Neuronal stem cell (in vitro differentiated cells): ENCODE results near the gene FOXS1.
A peak's percentile ranks its signal among the peaks of the same experiment; 100 is the strongest.

Experiments used
- DNase-seq: peaks from one replicate; pipeline ENCODE4 v3.0.0-alpha.2; 2013; ENCODE audit warnings: low spot score
- H2AFZ ChIP-seq: one replicate; pipeline ENCODE4 v1.6.1; 2013; ENCODE audit warnings: mild to moderate bottlenecking, low read length, inconsistent platforms
- H2AK5ac ChIP-seq: 2 replicates; pipeline ENCODE4 v1.6.1; 2013; ENCODE audit warnings: low read depth, mild to moderate bottlenecking, inconsistent platforms, low read length, moderate library complexity, mixed read lengths
- H2BK120ac ChIP-seq: 2 replicates; pipeline ENCODE4 v1.6.1; 2013; ENCODE audit warnings: low read depth, mild to moderate bottlenecking, inconsistent platforms, low read length, moderate library complexity, mixed read lengths
- H2BK12ac ChIP-seq: one replicate; pipeline ENCODE4 v1.6.1; 2013; ENCODE audit warnings: low read length, inconsistent platforms
- H2BK15ac ChIP-seq: 2 replicates; pipeline ENCODE4 v1.6.1; 2013; ENCODE audit warnings: mild to moderate bottlenecking, low read length, inconsistent platforms, mixed read lengths
- H2BK5ac ChIP-seq: one replicate; pipeline ENCODE4 v1.6.1; 2013; ENCODE audit warnings: inconsistent platforms, mild to moderate bottlenecking, low read length, moderate library complexity
- H3K14ac ChIP-seq: one replicate; pipeline ENCODE4 v1.6.1; 2013; ENCODE audit warnings: low read length, inconsistent platforms
- H3K18ac ChIP-seq: 2 replicates; pipeline ENCODE4 v1.6.1; 2013; ENCODE audit warnings: low read length, inconsistent platforms
- H3K23ac ChIP-seq: 2 replicates; pipeline ENCODE4 v1.6.1; 2013; ENCODE audit warnings: low read depth, mild to moderate bottlenecking, mixed read lengths, low read length, inconsistent platforms; ENCODE audit not compliant: poor library complexity
- H3K27ac ChIP-seq: replicated peaks from 3 replicates; pipeline ENCODE4 v1.5.1; 2013; ENCODE audit warnings: low read length, inconsistent platforms
- H3K27me3 ChIP-seq, 3 experiments: 2 replicates each; pipeline ENCODE4 v1.6.1; 2013; ENCODE audit warnings: low read length in 3 of 3, mild to moderate bottlenecking in 2 of 3, inconsistent platforms in 1 of 3, low read depth in 1 of 3, mixed read lengths in 1 of 3, moderate library complexity in 1 of 3; ENCODE audit not compliant: control insufficient read depth in 3 of 3, insufficient read depth in 3 of 3
- H3K36me3 ChIP-seq, 2 donors: replicated peaks in 1 of 2; 2 replicates each; pipeline ENCODE4 v1.6.1; 2013; ENCODE audit warnings: low read length in 2 of 2; ENCODE audit not compliant: control insufficient read depth in 2 of 2, insufficient read depth in 2 of 2
- H3K4ac ChIP-seq: 2 replicates; pipeline ENCODE4 v1.6.1; 2013; ENCODE audit warnings: inconsistent platforms, mild to moderate bottlenecking, low read length, moderate library complexity
- H3K4me1 ChIP-seq, 2 donors: 1 replicate in 1 of 2; 2 replicates in 1 of 2; pipeline ENCODE4 v1.6.1; 2013; ENCODE audit warnings: low read length in 2 of 2, low read depth in 1 of 2; ENCODE audit not compliant: control insufficient read depth in 2 of 2, insufficient read depth in 1 of 2
- H3K4me2 ChIP-seq: one replicate; pipeline ENCODE4 v1.6.1; 2013; ENCODE audit warnings: mild to moderate bottlenecking, low read length, inconsistent platforms; ENCODE audit not compliant: insufficient read depth, poor library complexity, severe bottlenecking
- H3K4me3 ChIP-seq, 2 donors: 2 replicates each; pipeline ENCODE4 v1.5.1; 2013; ENCODE audit warnings: low read length in 2 of 2, mild to moderate bottlenecking in 2 of 2, inconsistent platforms in 1 of 2, moderate library complexity in 1 of 2
- H3K79me1 ChIP-seq: one replicate; pipeline ENCODE4 v1.6.1; 2013; ENCODE audit warnings: low read depth, mild to moderate bottlenecking, inconsistent platforms, low read length, moderate library complexity
- H3K9ac ChIP-seq: one replicate; pipeline ENCODE4 v1.6.1; 2013; ENCODE audit warnings: mild to moderate bottlenecking, low read depth, low read length, inconsistent platforms; ENCODE audit not compliant: poor library complexity
- H3K9me3 ChIP-seq, 2 donors: replicated peaks in 1 of 2; 2 replicates each; pipeline versions ENCODE3 to v1.6.1; 2013; ENCODE audit warnings: low read length in 2 of 2, mild to moderate bottlenecking in 2 of 2, inconsistent platforms in 1 of 2, low read depth in 1 of 2, mixed read lengths in 1 of 2, moderate library complexity in 1 of 2; ENCODE audit not compliant: control insufficient read depth in 2 of 2, insufficient read depth in 1 of 2
- H4K8ac ChIP-seq: one replicate; pipeline ENCODE4 v1.6.1; 2013; ENCODE audit warnings: low read depth, mild to moderate bottlenecking, inconsistent platforms, low read length, moderate library complexity
- H4K91ac ChIP-seq: one replicate; pipeline ENCODE4 v1.6.1; 2013; ENCODE audit warnings: low read length, low read depth, mild to moderate bottlenecking, inconsistent platforms; ENCODE audit not compliant: poor library complexity
- WGBS, 2 donors: extraction: QIAGEN DNeasy Blood & Tissue Kit; methylation state at CpG; one replicate each; pipeline ENCODE4 v1.1.7; 2013; ENCODE audit warnings: missing lambda C conversion rate in 2 of 2, mixed read lengths in 1 of 2; ENCODE audit not compliant: insufficient read length in 2 of 2, insufficient replicate concordance in 1 of 2; ENCODE audit errors: extremely low coverage in 2 of 2; 5-methylcytosine and 5-hydroxymethylcytosine counted together

Gene FOXS1

DNA sequence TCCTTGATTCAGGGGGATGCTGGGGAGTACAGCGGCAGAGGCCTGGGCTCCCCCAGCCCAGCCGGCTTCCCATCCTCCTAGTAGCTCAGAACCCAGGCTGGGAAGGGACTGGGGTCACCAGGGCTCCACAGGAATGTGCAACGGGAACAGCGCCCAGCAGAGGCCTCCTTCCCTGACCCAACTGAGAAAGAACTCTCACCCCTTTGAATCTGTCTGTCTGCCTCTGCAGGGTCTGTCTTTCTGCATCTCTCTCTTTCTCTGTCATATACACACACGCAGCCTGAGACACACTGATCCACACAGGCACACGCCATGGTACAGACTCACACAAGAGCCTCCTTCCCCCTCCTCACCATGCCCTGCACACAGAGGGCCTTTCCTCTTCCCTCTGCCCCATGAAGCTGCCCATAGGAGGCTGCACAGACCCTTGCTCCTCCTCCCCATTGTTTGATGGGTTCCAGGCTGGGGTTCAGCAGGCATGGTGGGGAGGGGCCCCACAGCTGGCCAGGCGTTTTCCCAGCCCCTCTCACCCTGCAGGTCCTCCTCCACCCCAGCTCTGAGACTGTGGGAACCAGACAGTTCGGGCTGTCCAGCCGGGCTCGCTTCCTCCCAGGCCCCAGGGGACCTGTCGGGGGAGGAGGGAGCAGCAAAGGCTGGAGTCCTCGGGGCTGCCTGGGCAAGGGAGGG is 2.8 kb downstream of the FOXS1 start:
- H3K4ac ChIP-seq = peak overlapping the region; percentile 61
- no peak overlapping the region for H3K4me2 ChIP-seq
- no peaks in the 10 kb centered on the region for H3K36me3 ChIP-seq
- peak overlapping the region; percentile 46 for H2BK5ac ChIP-seq
- peak overlapping the region; percentile 24 for H4K8ac ChIP-seq
- H2BK12ac ChIP-seq = peak overlapping the region; percentile 3
- peak overlapping the region; percentile 70 for H2BK15ac ChIP-seq
- DNase-seq = no peak
- WGBS, 2 donors = no CpG with 5 or more reads among the region's 12 CpGs
- peak overlapping the region; percentile 72 for H2AK5ac ChIP-seq
- peak overlapping the region; percentile 92 for H3K18ac ChIP-seq
- peaks cover 44% of the 10 kb centered on the region in 2 donors for H3K4me1 ChIP-seq
- no peaks in the 10 kb centered on the region for H3K27me3 ChIP-seq
- H2BK120ac ChIP-seq = peak overlapping the region; percentile 57
- peak overlapping the region; percentile 28 for H3K14ac ChIP-seq
- no peak overlapping the region for H3K27ac ChIP-seq
- peak overlapping the region; percentile 26 for H3K23ac ChIP-seq
- H3K9me3 ChIP-seq = no peaks in the 10 kb centered on the region
- peak overlapping the region; percentile 87 for H2AFZ ChIP-seq
- H3K9ac ChIP-seq = peak overlapping the region; percentile 33
- no peaks in the 10 kb centered on the region for H3K79me1 ChIP-seq
- H4K91ac ChIP-seq = peak overlapping the region; percentile 73
- H3K4me3 ChIP-seq = peak overlapping the region in 1 of 2 donors; percentile 13

DNA sequence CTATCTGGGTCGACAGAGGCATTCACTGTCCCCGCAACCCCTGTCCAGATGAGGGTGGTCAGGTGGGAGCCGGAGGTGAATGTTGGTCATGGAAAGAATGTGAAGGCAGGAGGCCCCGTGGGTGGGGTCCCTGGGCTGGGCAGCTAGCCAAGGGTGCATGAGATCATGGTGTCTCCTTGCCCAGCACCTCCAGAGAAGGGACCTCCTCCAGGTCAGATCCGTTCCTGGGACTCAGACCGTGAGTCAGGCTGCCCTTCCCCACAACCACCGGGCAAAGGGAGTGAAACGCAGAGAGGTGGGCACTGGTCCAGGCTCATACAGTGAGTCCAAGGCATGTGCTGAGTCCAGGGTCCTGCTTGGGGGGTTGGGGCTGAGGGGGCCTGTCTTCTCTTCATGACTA is 3.5 kb downstream of the FOXS1 start:
- Histone ChIP-seq H3K9me3 (no peaks in the 10 kb centered on the region), H3K36me3 (no peaks in the 10 kb centered on the region), H2BK15ac (peak overlapping the region; percentile 70), H3K4ac (no peak overlapping the region), H2AFZ (peak overlapping the region; percentile 87), H3K27ac (no peak overlapping the region), H2AK5ac (peak overlapping the region; percentile 72), H3K18ac (peak overlapping the region; percentile 92), H2BK5ac (peak overlapping the region; percentile 46), H3K79me1 (no peaks in the 10 kb centered on the region), H3K23ac (peak overlapping the region; percentile 57), H4K91ac (peak overlapping the region; percentile 73), H2BK120ac (peak overlapping the region; percentile 57), H4K8ac (peak overlapping the region; percentile 73), H3K4me2 (no peak overlapping the region), H3K4me1 (peaks cover 50 to 51% of the 10 kb centered on the region in 2 donors), H3K27me3 (no peaks in the 10 kb centered on the region), H3K4me3 (no peak overlapping the region), H2BK12ac (peak overlapping the region; percentile 64), H3K9ac (no peak overlapping the region), H3K14ac (no peak overlapping the region)
- no peak for DNase-seq
- WGBS, 2 donors = no CpG with 5 or more reads among the region's 8 CpGs

DNA sequence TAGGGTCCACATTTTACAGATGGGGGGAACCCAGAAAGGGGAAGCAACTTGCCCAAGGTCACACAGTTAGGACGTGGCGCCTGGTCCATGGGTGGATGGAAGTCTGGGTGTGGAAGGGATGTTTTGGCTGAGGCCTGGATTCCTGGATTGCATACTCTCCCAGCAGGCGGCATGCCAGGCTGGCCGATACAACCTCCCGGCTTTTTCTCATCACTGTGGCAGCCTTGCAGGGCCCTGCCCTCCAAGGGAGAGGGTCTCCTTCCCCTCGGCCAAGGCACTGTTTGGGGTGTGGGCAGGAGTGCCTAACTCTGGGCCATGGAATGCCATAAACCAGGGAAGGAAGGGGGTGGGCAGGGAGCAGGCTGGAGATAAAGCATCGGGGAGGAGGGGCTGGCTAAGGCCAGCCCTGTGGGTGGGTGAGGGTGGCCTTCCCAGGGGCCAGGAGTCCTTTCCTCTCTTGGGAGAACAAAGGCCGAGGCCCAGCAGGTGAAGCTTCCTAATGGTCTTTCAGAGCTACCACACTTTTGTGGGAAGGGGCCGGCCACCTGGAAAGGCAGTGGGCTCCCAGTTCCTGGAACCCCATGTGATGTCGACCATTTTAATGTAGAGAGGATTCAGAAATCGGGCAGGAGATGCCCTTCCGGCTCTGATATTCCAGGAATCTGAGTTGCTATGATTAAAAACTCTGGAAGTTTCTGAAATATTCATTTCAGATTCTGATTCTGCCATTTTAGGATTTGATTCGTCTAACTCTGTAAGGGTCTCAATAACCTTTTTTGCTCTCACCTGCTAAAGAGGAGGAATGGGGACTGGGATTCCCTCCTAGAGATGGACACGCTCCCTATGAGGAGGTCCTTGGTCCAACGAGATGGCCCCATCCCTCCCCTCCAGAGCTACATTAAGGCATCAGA is 4.2 kb downstream of the FOXS1 start:
- H4K8ac ChIP-seq = no peak overlapping the region
- no peak overlapping the region for H3K27ac ChIP-seq
- no peak overlapping the region for H3K4ac ChIP-seq
- no peak for DNase-seq
- WGBS, 2 donors = no CpG with 5 or more reads among the region's 15 CpGs
- H2BK12ac ChIP-seq = peak overlapping the region; percentile 91
- H2BK15ac ChIP-seq = peak overlapping the region; percentile 70
- no peak overlapping the region for H2BK120ac ChIP-seq
- H3K36me3 ChIP-seq = no peaks in the 10 kb centered on the region
- peak overlapping the region; percentile 10 for H3K14ac ChIP-seq
- peak overlapping the region; percentile 46 for H2BK5ac ChIP-seq
- H3K18ac ChIP-seq = peak overlapping the region; percentile 92
- H4K91ac ChIP-seq = no peak overlapping the region
- H2AFZ ChIP-seq = peak overlapping the region; percentile 16
- no peak overlapping the region for H3K9ac ChIP-seq
- H2AK5ac ChIP-seq = peak overlapping the region; percentile 72
- H3K4me3 ChIP-seq = no peak overlapping the region
- no peak overlapping the region for H3K4me2 ChIP-seq
- H3K23ac ChIP-seq = peak overlapping the region; percentile 57
- no peaks in the 10 kb centered on the region for H3K9me3 ChIP-seq
- H3K4me1 ChIP-seq = peaks cover 54 to 55% of the 10 kb centered on the region in 2 donors
- no peaks in the 10 kb centered on the region for H3K27me3 ChIP-seq
- H3K79me1 ChIP-seq = no peaks in the 10 kb centered on the region
